K562 (cell line): ENCODE data around the gene CRAMP1. TPM values are rescaled to one million over a fixed set of nuclear protein-coding genes. Genes with fewer than 3 reads are reported as not detected.
A peak's percentile ranks its signal among the peaks of the same experiment; 100 is the strongest.

Experiments
- FOXJ2 ChIP-seq: fragments of 200-800 bp; sonication (Bioruptor generic); IDR thresholded peaks from 2 replicates; pipeline ENCODE4 v1.6.1; 2016; ENCODE audit warnings: missing genetic modification characterization, missing compliant biosample characterization
- HIVEP1 ChIP-seq: fragments of 250-450 bp; sonication (Bioruptor Pico); IDR thresholded peaks from 2 replicates; pipeline ENCODE4 v1.4.0; 2020; ENCODE audit warnings: mild to moderate bottlenecking
- MAFK ChIP-seq: IDR thresholded peaks from 2 replicates; pipeline ENCODE4 v1.6.1; 2011; ENCODE audit warnings: low read length, improper control_type of control experiment
- MCM3 ChIP-seq: fragments of 450-650 bp; IDR thresholded peaks from 2 replicates; pipeline ENCODE4 v1.6.1; 2016
- PHF8 ChIP-seq: fragments of 200-600 bp; sonication (generic); IDR thresholded peaks from 2 replicates; pipeline ENCODE4 v1.6.1; 2012; ENCODE audit warnings: mixed run types, mild to moderate bottlenecking, inconsistent platforms, low read length, moderate library complexity, borderline replicate concordance
- PPARD ChIP-seq: fragments of 250-450 bp; sonication (Bioruptor Pico); IDR thresholded peaks from 2 replicates; pipeline ENCODE4 v1.8.0; 2022; ENCODE audit warnings: inconsistent platforms, mild to moderate bottlenecking, moderate library complexity
- SREBF2 ChIP-seq: sonication (generic); formaldehyde crosslinking; IDR thresholded peaks from 2 replicates; pipeline ENCODE4 v1.4.0; 2020; ENCODE audit warnings: mild to moderate bottlenecking, missing genetic modification reagents
- ZBTB17 ChIP-seq: fragments of 450-650 bp; formaldehyde crosslinking; IDR thresholded peaks from 2 replicates; pipeline ENCODE4 v1.4.0; 2020; ENCODE audit warnings: mild to moderate bottlenecking
- ZNF133 ChIP-seq: fragments of 250-450 bp; sonication (Bioruptor Pico); IDR thresholded peaks from 2 replicates; pipeline ENCODE4 v1.4.0; 2020; ENCODE audit warnings: mild to moderate bottlenecking
- ZNF408 ChIP-seq: fragments of 250-450 bp; sonication (Bioruptor Pico); IDR thresholded peaks from 2 replicates; pipeline ENCODE4 v1.4.0; 2020; ENCODE audit warnings: low read depth, mild to moderate bottlenecking, moderate library complexity
- polyA plus RNA-seq, 8 experiments: library from polyadenylated mRNA; depleted of rRNA in 4 of 8; stranded (reverse) in 5 of 8; unstranded in 3 of 8; fragments of >200 nt; fragmentation: Nextera tagmentation in 2 of 8; fragmentation: Illumina TruSeq in 1 of 8; extraction: Ambion mirVana in 2 of 8; extraction: Trizol in 1 of 8; gene quantifications; 2 replicates each; pipeline versions ENCODE4 v1.2.1 to v1.2.3, GENCODE V29; 2011 to 2014; ENCODE audit warnings: inconsistent platforms in 1 of 8, missing spikeins in 1 of 8
- total RNA-seq, 7 experiments: library from RNA; depleted of rRNA in 6 of 7; stranded (reverse); fragments of >200 nt in 6 of 7; fragmentation: Illumina TruSeq in 2 of 7; extraction: Trizol in 2 of 7; gene quantifications; 2 replicates each; pipeline versions ENCODE4 v1.2.1 to v1.2.3, GENCODE V29; 2011 to 2021; ENCODE audit warnings: low replicate concordance in 1 of 7
- TF ChIP-seq, protein P1 (sequence below), 2 experiments: fragments of 450-650 bp; formaldehyde crosslinking in 1 of 2; IDR thresholded peaks; 2 replicates each; pipeline versions ENCODE4 v1.4.0 to v1.6.1; 2014 to 2020; ENCODE audit warnings: mild to moderate bottlenecking in 2 of 2, borderline replicate concordance in 1 of 2, low read depth in 1 of 2
- TF ChIP-seq, protein P2 (sequence below), 2 experiments: fragments of 450-650 bp in 1 of 2; IDR thresholded peaks; 2 replicates each; pipeline ENCODE4 v1.6.1; 2011 to 2017; ENCODE audit warnings: low read depth in 2 of 2, antibody characterized with exemption in 1 of 2, borderline replicate concordance in 1 of 2, low read length in 1 of 2, mild to moderate bottlenecking in 1 of 2, mixed read lengths in 1 of 2; ENCODE audit not compliant: control insufficient read depth in 1 of 2
- TF ChIP-seq, protein P3 (sequence below), 2 experiments: IDR thresholded peaks; 2 replicates each; pipeline ENCODE4 v1.6.1; 2011; ENCODE audit warnings: borderline replicate concordance in 1 of 2, control low read depth in 1 of 2, low read depth in 1 of 2, low read length in 1 of 2, mild to moderate bottlenecking in 1 of 2, mixed read lengths in 1 of 2, moderate library complexity in 1 of 2; ENCODE audit not compliant: insufficient read depth in 1 of 2, insufficient read length in 1 of 2, poor library complexity in 1 of 2, severe bottlenecking in 1 of 2; ENCODE audit errors: extremely low read depth in 1 of 2

CRAMP1 gene
- total and polyA plus RNA-seq, 9 of the 15 experiments (the other 6 are each of a cell fraction or from before 2014, with no cell fraction given): 0.52 to 20.8 (median 7.5) TPM

DNA sequence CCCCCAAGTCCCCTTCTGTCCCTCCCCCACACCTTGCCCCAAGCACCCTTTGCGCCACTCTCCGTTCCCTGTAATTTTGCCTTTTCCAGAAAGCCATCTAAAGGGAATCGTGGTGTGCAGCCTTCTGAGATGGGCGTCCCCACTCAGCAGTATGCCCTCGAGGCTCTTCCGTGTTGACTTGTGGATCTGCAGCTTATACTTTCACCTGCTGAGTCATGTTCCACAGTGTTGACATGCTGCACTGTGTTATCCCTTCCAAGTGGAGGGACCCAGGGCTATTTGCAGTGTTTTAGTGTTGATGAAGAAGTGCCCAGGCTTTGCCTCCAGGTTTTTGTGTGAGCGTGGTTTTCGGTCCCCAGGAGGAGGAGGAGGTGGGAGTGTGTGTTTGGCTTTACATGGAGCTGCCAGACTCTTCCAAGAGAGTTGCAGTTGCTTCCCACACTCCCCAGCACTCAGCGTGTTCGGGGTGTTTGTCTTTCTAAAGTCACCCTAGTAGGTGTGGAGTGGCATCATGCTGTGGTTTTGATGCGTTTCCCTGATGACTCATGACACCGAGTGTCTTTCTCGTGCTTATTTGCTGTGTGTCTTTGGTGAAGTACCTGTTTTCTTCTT, 33.9 kb downstream of the CRAMP1 start (continued):
- TF ChIP-seq, protein P1, sequence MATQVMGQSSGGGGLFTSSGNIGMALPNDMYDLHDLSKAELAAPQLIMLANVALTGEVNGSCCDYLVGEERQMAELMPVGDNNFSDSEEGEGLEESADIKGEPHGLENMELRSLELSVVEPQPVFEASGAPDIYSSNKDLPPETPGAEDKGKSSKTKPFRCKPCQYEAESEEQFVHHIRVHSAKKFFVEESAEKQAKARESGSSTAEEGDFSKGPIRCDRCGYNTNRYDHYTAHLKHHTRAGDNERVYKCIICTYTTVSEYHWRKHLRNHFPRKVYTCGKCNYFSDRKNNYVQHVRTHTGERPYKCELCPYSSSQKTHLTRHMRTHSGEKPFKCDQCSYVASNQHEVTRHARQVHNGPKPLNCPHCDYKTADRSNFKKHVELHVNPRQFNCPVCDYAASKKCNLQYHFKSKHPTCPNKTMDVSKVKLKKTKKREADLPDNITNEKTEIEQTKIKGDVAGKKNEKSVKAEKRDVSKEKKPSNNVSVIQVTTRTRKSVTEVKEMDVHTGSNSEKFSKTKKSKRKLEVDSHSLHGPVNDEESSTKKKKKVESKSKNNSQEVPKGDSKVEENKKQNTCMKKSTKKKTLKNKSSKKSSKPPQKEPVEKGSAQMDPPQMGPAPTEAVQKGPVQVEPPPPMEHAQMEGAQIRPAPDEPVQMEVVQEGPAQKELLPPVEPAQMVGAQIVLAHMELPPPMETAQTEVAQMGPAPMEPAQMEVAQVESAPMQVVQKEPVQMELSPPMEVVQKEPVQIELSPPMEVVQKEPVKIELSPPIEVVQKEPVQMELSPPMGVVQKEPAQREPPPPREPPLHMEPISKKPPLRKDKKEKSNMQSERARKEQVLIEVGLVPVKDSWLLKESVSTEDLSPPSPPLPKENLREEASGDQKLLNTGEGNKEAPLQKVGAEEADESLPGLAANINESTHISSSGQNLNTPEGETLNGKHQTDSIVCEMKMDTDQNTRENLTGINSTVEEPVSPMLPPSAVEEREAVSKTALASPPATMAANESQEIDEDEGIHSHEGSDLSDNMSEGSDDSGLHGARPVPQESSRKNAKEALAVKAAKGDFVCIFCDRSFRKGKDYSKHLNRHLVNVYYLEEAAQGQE (IDR thresholded peaks at IDR 0.05; ENCODE audit: borderline replicate concordance): no peak
- TF ChIP-seq, protein P1 (CRISPR knock-in tag; IDR thresholded peaks at IDR 0.05; ENCODE audit: low read depth): no peak
- TF ChIP-seq PHF8: no peak; the same call in 1 of the 2 replicates
- TF ChIP-seq, protein P2, sequence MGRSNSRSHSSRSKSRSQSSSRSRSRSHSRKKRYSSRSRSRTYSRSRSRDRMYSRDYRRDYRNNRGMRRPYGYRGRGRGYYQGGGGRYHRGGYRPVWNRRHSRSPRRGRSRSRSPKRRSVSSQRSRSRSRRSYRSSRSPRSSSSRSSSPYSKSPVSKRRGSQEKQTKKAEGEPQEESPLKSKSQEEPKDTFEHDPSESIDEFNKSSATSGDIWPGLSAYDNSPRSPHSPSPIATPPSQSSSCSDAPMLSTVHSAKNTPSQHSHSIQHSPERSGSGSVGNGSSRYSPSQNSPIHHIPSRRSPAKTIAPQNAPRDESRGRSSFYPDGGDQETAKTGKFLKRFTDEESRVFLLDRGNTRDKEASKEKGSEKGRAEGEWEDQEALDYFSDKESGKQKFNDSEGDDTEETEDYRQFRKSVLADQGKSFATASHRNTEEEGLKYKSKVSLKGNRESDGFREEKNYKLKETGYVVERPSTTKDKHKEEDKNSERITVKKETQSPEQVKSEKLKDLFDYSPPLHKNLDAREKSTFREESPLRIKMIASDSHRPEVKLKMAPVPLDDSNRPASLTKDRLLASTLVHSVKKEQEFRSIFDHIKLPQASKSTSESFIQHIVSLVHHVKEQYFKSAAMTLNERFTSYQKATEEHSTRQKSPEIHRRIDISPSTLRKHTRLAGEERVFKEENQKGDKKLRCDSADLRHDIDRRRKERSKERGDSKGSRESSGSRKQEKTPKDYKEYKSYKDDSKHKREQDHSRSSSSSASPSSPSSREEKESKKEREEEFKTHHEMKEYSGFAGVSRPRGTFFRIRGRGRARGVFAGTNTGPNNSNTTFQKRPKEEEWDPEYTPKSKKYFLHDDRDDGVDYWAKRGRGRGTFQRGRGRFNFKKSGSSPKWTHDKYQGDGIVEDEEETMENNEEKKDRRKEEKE (IDR thresholded peaks at IDR 0.05; ENCODE audit: borderline replicate concordance in 1 of 2, control insufficient read depth in 1 of 2, low read depth in 2 of 2, low read length in 1 of 2): no peak
- no peak for TF ChIP-seq PPARD (CRISPR knock-in tag)
- no peak for TF ChIP-seq SREBF2
- no peak for TF ChIP-seq MCM3
- TF ChIP-seq, protein P3, sequence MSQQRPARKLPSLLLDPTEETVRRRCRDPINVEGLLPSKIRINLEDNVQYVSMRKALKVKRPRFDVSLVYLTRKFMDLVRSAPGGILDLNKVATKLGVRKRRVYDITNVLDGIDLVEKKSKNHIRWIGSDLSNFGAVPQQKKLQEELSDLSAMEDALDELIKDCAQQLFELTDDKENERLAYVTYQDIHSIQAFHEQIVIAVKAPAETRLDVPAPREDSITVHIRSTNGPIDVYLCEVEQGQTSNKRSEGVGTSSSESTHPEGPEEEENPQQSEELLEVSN (IDR thresholded peaks at IDR 0.05; ENCODE audit: borderline replicate concordance in 1 of 2, extremely low read depth in 1 of 2, insufficient read depth in 1 of 2, insufficient read length in 1 of 2, low read depth in 1 of 2, low read length in 1 of 2, poor library complexity in 1 of 2, severe bottlenecking in 1 of 2): no peak
- no peak for TF ChIP-seq HIVEP1 (CRISPR knock-in tag)
- no peak for TF ChIP-seq ZNF133 (CRISPR knock-in tag)
- peak; percentile 89 for TF ChIP-seq FOXJ2 (tag)
- peak; percentile 88 for TF ChIP-seq MAFK
- no peak for TF ChIP-seq ZNF408 (CRISPR knock-in tag)
- peak; percentile 4; the same call in 1 of the 2 replicates for TF ChIP-seq ZBTB17
